K562 (cell line): ENCODE results near the gene ATXN2L. TPM values are rescaled to one million over a fixed set of nuclear protein-coding genes. Genes with fewer than 3 reads are reported as not detected.
"Not testable (repeated sequence)": the region's sequence is repeated elsewhere in the genome, so short reads cannot be mapped to it uniquely, and the experiment has no call there.

Source experiments
- ATAC-seq: fragments of 200-7000 bp; cut with Tn5 transposase; 3 replicates; pipeline ENCODE4 v1.9.1; 2020; ENCODE audit warnings: moderate library complexity
- BruUV-seq: library from RNA; stranded (reverse); fragments of 400-500 nt; replicated peaks from 2 replicates; lab custom pipeline; 2021; lab: Mats Ljungman, UMichigan
- CTCF ChIA-PET: fragments of 300-600 bp; formaldehyde crosslinking; extraction: SDS; loops from one replicate; lab custom pipeline; 2021; ENCODE audit warnings: low intra/inter-chr PET ratio; lab: Yijun Ruan, JAX
- POLR2A ChIA-PET: fragments of 300-600, 350-650 bp; sonication (Branson Sonifier 250); formaldehyde crosslinking; extraction: SDS; loops from one replicate; lab custom pipeline; 2021; ENCODE audit warnings: antibody characterized with exemption, inconsistent platforms; lab: Yijun Ruan, JAX
- DNase-seq, 4 experiments: peaks; one replicate each; pipeline versions ENCODE4 v3.0.0 to v3.0.0-alpha.2; 2011 to 2018; ENCODE audit warnings: low spot score in 3 of 4, mixed read lengths in 3 of 4; ENCODE audit errors: extremely low read depth in 1 of 4
- FAIRE-seq: peaks from 2 replicates; lab custom pipeline; 2011; peaks lifted over from hg19 to GRCh38; lab: Jason Lieb, UNC
- H2AFZ ChIP-seq: 2 replicates; pipeline ENCODE4 v1.6.0; 2011; ENCODE audit warnings: low read depth, low read length, control low read depth, inconsistent platforms
- H3K27ac ChIP-seq: fragments of 200-600 bp; 3 replicates; pipeline ENCODE4 v1.8.0; 2011; ENCODE audit warnings: low read depth, mild to moderate bottlenecking, control low read depth, inconsistent platforms, low read length, moderate library complexity, mixed read lengths; ENCODE audit errors: extremely low read depth
- H3K27me3 ChIP-seq, 2 experiments: fragments of 300-600 bp in 1 of 2; 2 replicates in 1 of 2; 3 replicates in 1 of 2; pipeline versions ENCODE4 v1.6.0 to v1.8.0; 2011; ENCODE audit warnings: inconsistent platforms in 2 of 2, low read length in 2 of 2, mild to moderate bottlenecking in 1 of 2, mixed read lengths in 1 of 2, moderate library complexity in 1 of 2; ENCODE audit not compliant: control insufficient read depth in 2 of 2, insufficient read depth in 2 of 2
- H3K36me3 ChIP-seq: fragments of 300-600 bp; 3 replicates; pipeline ENCODE4 v1.8.0; 2011; ENCODE audit warnings: mild to moderate bottlenecking, low read length, inconsistent platforms; ENCODE audit not compliant: control insufficient read depth, insufficient read depth
- H3K4me1 ChIP-seq, 2 experiments: fragments of 200-600 bp in 1 of 2; replicated peaks in 1 of 2; 2 replicates in 1 of 2; 3 replicates in 1 of 2; pipeline versions ENCODE4 v1.5.1 to v1.8.0; 2011; ENCODE audit warnings: inconsistent platforms in 2 of 2, low read length in 2 of 2, mild to moderate bottlenecking in 1 of 2, mixed read lengths in 1 of 2, moderate library complexity in 1 of 2; ENCODE audit not compliant: control insufficient read depth in 2 of 2, insufficient read depth in 2 of 2
- H3K4me2 ChIP-seq: 2 replicates; pipeline ENCODE4 v1.6.1; 2011; ENCODE audit warnings: low read length, control low read depth, inconsistent platforms, mixed read lengths; ENCODE audit not compliant: insufficient read depth
- H3K4me3 ChIP-seq: fragments of 200-600 bp; sonication (generic), shearing (Covaris generic); 2 replicates; pipeline ENCODE4 v1.5.1; 2016; ENCODE audit warnings: control low read depth, inconsistent platforms
- H3K79me2 ChIP-seq: fragments of 200-600 bp; 3 replicates; pipeline ENCODE4 v1.8.0; 2011; ENCODE audit warnings: low read length, inconsistent platforms; ENCODE audit not compliant: control insufficient read depth, insufficient read depth
- H3K9ac ChIP-seq, 2 experiments: 2 replicates each; pipeline versions ENCODE4 v1.6.0 to v1.6.1; 2011; ENCODE audit warnings: low read depth in 2 of 2, low read length in 2 of 2, control low read depth in 1 of 2, inconsistent platforms in 1 of 2, mild to moderate bottlenecking in 1 of 2, mixed read lengths in 1 of 2; ENCODE audit not compliant: insufficient read depth in 1 of 2
- H3K9me1 ChIP-seq: one replicate; pipeline ENCODE4 v1.6.0; 2011; ENCODE audit warnings: inconsistent platforms, mild to moderate bottlenecking, low read length, moderate library complexity; ENCODE audit not compliant: control insufficient read depth, insufficient read depth
- H3K9me3 ChIP-seq: replicated peaks from 2 replicates; pipeline ENCODE4 v1.5.1; 2011; ENCODE audit warnings: low read depth, low read length, inconsistent platforms; ENCODE audit not compliant: control insufficient read depth, insufficient read depth
- H4K20me1 ChIP-seq: replicated peaks from 2 replicates; pipeline ENCODE4 v1.6.1; 2011; ENCODE audit warnings: low read length, inconsistent platforms, mixed read lengths; ENCODE audit not compliant: control insufficient read depth, insufficient read depth
- CBX1 ChIP-seq: sonication (generic); IDR thresholded peaks from 2 replicates; pipeline ENCODE4 v1.6.1; 2016; ENCODE audit warnings: antibody characterized with exemption, low read depth, mild to moderate bottlenecking
- FOXA3 ChIP-seq, 2 experiments: fragments of 450-650 bp in 1 of 2; sonication (generic) in 1 of 2; formaldehyde crosslinking; IDR thresholded peaks in 1 of 2; conservative IDR thresholded peaks in 1 of 2; 2 replicates each; pipeline versions ENCODE4 v1.4.0 to v1.8.0; 2020 to 2022; ENCODE audit warnings: mild to moderate bottlenecking in 2 of 2, missing genetic modification reagents in 1 of 2
- NCOR1 ChIP-seq: fragments of 450-650 bp; IDR thresholded peaks from 2 replicates; pipeline ENCODE4 v1.6.1; 2016; ENCODE audit warnings: mild to moderate bottlenecking, moderate library complexity
- POLR2AphosphoS5 ChIP-seq: IDR thresholded peaks from 2 replicates; pipeline ENCODE4 v1.6.1; 2011; ENCODE audit warnings: mild to moderate bottlenecking, low read depth, low read length, moderate library complexity; ENCODE audit not compliant: control insufficient read depth, insufficient read depth
- USF1 ChIP-seq: sonication (generic); formaldehyde crosslinking; IDR thresholded peaks from 2 replicates; pipeline ENCODE4 v1.9.0; 2022; ENCODE audit warnings: mild to moderate bottlenecking, missing genetic modification reagents
- WGBS: fragments of 100-300 bp; shearing (Covaris generic); methylation state at CpG from one replicate; pipeline ENCODE4 v1.1.6; 2016; ENCODE audit warnings: low coverage, mixed read lengths; ENCODE audit not compliant: insufficient coverage; ENCODE audit errors: missing lambda C conversion rate; 5-methylcytosine and 5-hydroxymethylcytosine counted together
- in situ Hi-C: fragments of 300-500 bp; cut with MboI; formaldehyde crosslinking; loops from 4 replicates; pipeline ENCODE4 v1.15.0; 2018; ENCODE audit warnings: inconsistent platforms, mixed read lengths
- intact Hi-C: fragments of 100-400 bp; cut with micrococcal nuclease; formaldehyde crosslinking; loops from 2 replicates; pipeline ENCODE4 v1.14.2; 2022
- polyA plus RNA-seq, 8 experiments: library from polyadenylated mRNA; depleted of rRNA in 4 of 8; stranded (reverse) in 5 of 8; unstranded in 3 of 8; fragments of >200 nt; fragmentation: Nextera tagmentation in 2 of 8; fragmentation: Illumina TruSeq in 1 of 8; extraction: Ambion mirVana in 2 of 8; extraction: Trizol in 1 of 8; gene quantifications; 2 replicates each; pipeline versions ENCODE4 v1.2.1 to v1.2.3, GENCODE V29; 2011 to 2014; ENCODE audit warnings: inconsistent platforms in 1 of 8, missing spikeins in 1 of 8
- total RNA-seq, 7 experiments: library from RNA; depleted of rRNA in 6 of 7; stranded (reverse); fragments of >200 nt in 6 of 7; fragmentation: Illumina TruSeq in 2 of 7; extraction: Trizol in 2 of 7; gene quantifications; 2 replicates each; pipeline versions ENCODE4 v1.2.1 to v1.2.3, GENCODE V29; 2011 to 2021; ENCODE audit warnings: low replicate concordance in 1 of 7

ATXN2L gene
- total and polyA plus RNA-seq, 9 of the 15 experiments (the other 6 are each of a cell fraction or from before 2014, with no cell fraction given), result 3.8 to 280 (median 37.2) TPM

GRCh38 chr16:28820016-28820415, 2.8 kb upstream of the ATXN2L start (continued):
- 0 out of 2 replicates have a peak, but pooled peaks have one; percentile 14 for TF ChIP-seq NCOR1
- 0 out of 2 replicates have a peak, but pooled peaks have one; percentile 26 for TF ChIP-seq POLR2AphosphoS5

GRCh38 chr16:28820546-28820945, 2.3 kb upstream of the ATXN2L start:
- peaks cover 11% of the 10 kb centered on the region for H3K9me3 ChIP-seq
- WGBS, result 85% methylated on average over 10 of the region's 13 CpGs
- peaks cover 43% of the 10 kb centered on the region for H3K79me2 ChIP-seq
- H4K20me1 ChIP-seq, intact Hi-C loops, DNase-seq, H3K9ac ChIP-seq, BruUV-seq, FAIRE-seq, ATAC-seq, H3K27me3 ChIP-seq, in situ Hi-C loops, H3K4me2 ChIP-seq, CTCF ChIA-PET, H2AFZ ChIP-seq, H3K9me1 ChIP-seq, H3K4me3 ChIP-seq: not testable (repeated sequence)
- POLR2A ChIA-PET, result interaction anchor here (1.6 to 1.8 kb wide), 3 partner anchors 9 to 124 kb away, joined by 4 to 8 read pairs (median 6); no protein-coding TSS in a partner anchor
- H3K4me1 ChIP-seq, result peaks cover 16 to 18% of the 10 kb centered on the region in 2 experiments
- H3K27ac ChIP-seq, result peak overlapping the region; percentile 64; the same call in 1 of the 3 replicates
- H3K36me3 ChIP-seq, result peaks cover 24% of the 10 kb centered on the region
- TF ChIP-seq CBX1 (0 out of 2 replicates have a peak, but pooled peaks have one; percentile 49), USF1 (CRISPR knock-in tag) (0 out of 2 replicates have a peak, but pooled peaks have one; percentile 13), FOXA3 (CRISPR knock-in tag; conservative IDR thresholded peaks at IDR 0.05 in 1 of 2, IDR thresholded peaks at IDR 0.05 in 1 of 2) (peak in 1 of 2 experiments; percentile 55; a peak in 1 of 4 replicates)
